HL-60 (cell line): ENCODE results near the gene PPIL4.
"Not testable (repeated sequence)": the region's sequence is repeated elsewhere in the genome, so short reads cannot be mapped to it uniquely, and the experiment has no call there.

ENCODE experiments used
- DNase-seq, 2 experiments: peaks; one replicate each; pipeline ENCODE4 v3.0.0-alpha.2; 2010 to 2020; ENCODE audit warnings: low read depth in 1 of 2, low spot score in 1 of 2
- H3K27ac ChIP-seq: fragments of 250-450 bp; sonication (Bioruptor Pico); replicated peaks from 2 replicates; pipeline ENCODE4 v1.5.1; 2020; ENCODE audit warnings: mild to moderate bottlenecking, moderate library complexity
- H3K27me3 ChIP-seq: fragments of 250-450 bp; sonication (Bioruptor Pico); 2 replicates; pipeline ENCODE4 v1.5.1; 2021; ENCODE audit warnings: mild to moderate bottlenecking, moderate library complexity; ENCODE audit not compliant: insufficient read depth, poor library complexity, severe bottlenecking
- H3K4me3 ChIP-seq: replicated peaks from 2 replicates; pipeline ENCODE4 v1.5.1; 2011; ENCODE audit warnings: mild to moderate bottlenecking, control low read depth, low read length; ENCODE audit not compliant: insufficient read depth
- GABPA ChIP-seq: IDR thresholded peaks from 2 replicates; pipeline ENCODE4 v1.6.1; 2012; ENCODE audit warnings: low read depth
- POLR2AphosphoS5 ChIP-seq: IDR thresholded peaks from 2 replicates; pipeline ENCODE4 v1.6.1; 2012; ENCODE audit warnings: low read depth
- REST ChIP-seq: IDR thresholded peaks from 2 replicates; pipeline ENCODE4 v1.6.1; 2012; ENCODE audit warnings: low read depth; ENCODE audit not compliant: insufficient replicate concordance
- SPI1 ChIP-seq: IDR thresholded peaks from 2 replicates; pipeline ENCODE4 v1.6.1; 2012; ENCODE audit warnings: low read depth, mild to moderate bottlenecking, borderline replicate concordance
- TF ChIP-seq, protein P1 (sequence below): IDR thresholded peaks from one replicate; pipeline ENCODE4 v1.5.1; 2011; ENCODE audit warnings: low read length, control low read depth, inconsistent platforms; ENCODE audit not compliant: insufficient read depth

The PPIL4 gene

GRCh38 chr6:149499066-149499465 lies 46.8 kb downstream of the PPIL4 start:
- no peak for TF ChIP-seq POLR2AphosphoS5
- TF ChIP-seq REST = no peak
- TF ChIP-seq GABPA = no peak
- TF ChIP-seq, protein P1, sequence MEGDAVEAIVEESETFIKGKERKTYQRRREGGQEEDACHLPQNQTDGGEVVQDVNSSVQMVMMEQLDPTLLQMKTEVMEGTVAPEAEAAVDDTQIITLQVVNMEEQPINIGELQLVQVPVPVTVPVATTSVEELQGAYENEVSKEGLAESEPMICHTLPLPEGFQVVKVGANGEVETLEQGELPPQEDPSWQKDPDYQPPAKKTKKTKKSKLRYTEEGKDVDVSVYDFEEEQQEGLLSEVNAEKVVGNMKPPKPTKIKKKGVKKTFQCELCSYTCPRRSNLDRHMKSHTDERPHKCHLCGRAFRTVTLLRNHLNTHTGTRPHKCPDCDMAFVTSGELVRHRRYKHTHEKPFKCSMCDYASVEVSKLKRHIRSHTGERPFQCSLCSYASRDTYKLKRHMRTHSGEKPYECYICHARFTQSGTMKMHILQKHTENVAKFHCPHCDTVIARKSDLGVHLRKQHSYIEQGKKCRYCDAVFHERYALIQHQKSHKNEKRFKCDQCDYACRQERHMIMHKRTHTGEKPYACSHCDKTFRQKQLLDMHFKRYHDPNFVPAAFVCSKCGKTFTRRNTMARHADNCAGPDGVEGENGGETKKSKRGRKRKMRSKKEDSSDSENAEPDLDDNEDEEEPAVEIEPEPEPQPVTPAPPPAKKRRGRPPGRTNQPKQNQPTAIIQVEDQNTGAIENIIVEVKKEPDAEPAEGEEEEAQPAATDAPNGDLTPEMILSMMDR = no peak
- no peak for TF ChIP-seq SPI1
- H3K27ac ChIP-seq = no peak overlapping the region
- DNase-seq = no peak
- no peaks in the 10 kb centered on the region for H3K27me3 ChIP-seq
- H3K4me3 ChIP-seq = no peak overlapping the region

GRCh38 chr6:149497365-149497764 lies 48.5 kb downstream of the PPIL4 start:
- Histone ChIP-seq H3K27ac (no peak overlapping the region), H3K4me3 (no peak overlapping the region), H3K27me3 (no peaks in the 10 kb centered on the region)
- TF ChIP-seq SPI1 (no peak), POLR2AphosphoS5 (no peak), GABPA (no peak), REST (no peak)
- TF ChIP-seq, protein P1 = no peak
- DNase-seq = no peak

DNA sequence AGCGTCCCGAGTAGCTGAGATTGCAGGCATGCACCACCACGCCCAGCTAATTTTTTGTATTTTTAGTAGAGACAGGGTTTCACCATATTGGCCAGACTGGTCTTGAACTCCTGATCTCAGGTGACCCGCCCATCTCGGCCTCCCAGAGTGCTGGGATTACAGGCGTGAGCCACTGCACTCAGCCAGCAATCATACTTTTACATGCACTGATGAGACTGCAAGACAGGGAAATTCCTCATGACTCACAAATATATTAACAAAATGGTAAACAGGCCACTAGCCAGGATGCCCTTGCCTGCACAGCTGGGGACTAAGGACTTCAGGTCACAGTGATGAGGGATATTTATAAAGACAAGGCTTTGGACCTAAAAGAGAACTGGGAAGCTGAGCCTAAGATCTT lies 49.2 kb downstream of the PPIL4 start:
- not testable (repeated sequence) for DNase-seq, H3K27ac ChIP-seq, H3K27me3 ChIP-seq, H3K4me3 ChIP-seq

DNA sequence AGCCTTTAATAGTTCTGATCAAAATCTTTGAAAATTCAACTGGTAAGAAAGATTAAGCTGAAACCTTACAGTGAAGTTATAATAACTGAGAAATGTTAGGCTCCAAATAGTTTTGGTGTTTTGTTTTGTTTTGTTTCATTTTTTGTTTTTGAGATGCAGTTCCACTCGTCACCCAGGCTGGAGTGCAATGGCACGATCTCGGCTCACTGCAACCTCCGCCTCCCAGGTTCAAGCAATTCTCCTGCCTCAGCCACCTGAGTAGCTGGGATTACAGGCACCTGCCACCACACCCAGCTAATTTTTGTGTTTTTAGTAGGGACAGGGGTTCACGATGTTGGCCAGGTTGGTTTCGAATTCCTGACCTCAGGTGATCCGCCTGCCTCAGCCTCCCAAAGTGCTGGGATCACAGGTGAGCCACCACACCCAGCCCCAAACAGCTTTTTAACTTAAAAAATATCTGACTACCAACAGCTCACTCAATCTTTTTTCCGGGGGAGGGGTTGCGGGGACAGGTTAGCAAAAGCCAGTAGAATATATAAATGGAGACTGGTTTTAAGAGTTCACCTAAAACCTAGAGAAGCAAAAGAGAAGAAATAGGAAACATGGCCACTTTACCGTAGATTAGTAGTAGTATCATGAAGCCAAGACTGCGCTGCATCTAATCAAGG lies 50.4 kb downstream of the PPIL4 start:
- not testable (repeated sequence) for DNase-seq, H3K27ac ChIP-seq, H3K4me3 ChIP-seq, H3K27me3 ChIP-seq

DNA sequence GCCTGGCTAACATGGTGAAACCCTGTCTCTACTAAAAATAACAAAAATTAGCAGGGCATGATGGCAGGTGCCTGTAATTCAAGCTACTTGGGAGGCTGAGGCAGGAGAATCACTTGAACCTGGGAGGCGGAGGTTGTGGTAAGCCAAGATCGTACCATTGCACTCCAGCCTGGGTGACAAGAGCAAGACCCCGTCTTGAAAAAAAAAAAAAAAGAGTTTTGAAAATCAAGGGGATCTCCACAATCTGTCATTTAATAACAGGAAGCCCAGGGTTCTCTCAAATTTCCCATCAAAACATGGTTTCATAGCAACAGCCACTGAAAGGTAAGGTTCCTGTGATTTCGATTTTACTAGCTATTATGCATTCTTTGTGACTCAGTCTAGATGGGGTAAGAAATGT lies 51.0 kb downstream of the PPIL4 start:
- not testable (repeated sequence) for H3K4me3 ChIP-seq, H3K27me3 ChIP-seq, DNase-seq, H3K27ac ChIP-seq
